GM21390 (cell line): ENCODE data around the gene VWF.

Source experiments
- ATAC-seq: cut with Tn5 transposase; IDR thresholded peaks from one replicate; pipeline ENCODE4 v1.9.1; 2021; ENCODE audit not compliant: unreplicated experiment

Gene VWF

DNA sequence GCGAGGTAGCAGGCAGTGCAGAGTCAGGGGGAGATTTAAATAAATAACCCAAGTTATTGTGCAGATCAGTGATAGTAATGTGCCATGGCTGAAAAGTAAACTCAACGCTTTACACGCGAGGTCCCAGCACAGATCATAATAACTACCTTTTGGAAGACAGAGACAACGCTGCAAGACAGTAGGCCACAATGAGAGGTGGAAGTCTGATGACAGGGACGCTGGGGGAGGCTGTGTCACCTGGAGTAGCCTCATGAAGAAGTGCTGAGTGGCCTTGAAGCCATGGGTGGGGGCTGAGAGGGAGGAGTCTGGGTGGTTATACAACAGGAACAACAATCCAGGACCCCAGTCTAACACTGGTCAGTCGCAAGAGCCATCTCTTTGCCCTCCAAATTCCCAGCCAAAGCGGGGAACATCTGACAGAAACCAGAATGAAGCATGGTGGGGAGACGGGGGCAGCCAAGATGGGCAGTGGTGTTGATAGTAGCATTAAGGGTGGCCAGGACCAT, 207.6 kb downstream of the VWF start:
- ATAC-seq, result no peak

DNA sequence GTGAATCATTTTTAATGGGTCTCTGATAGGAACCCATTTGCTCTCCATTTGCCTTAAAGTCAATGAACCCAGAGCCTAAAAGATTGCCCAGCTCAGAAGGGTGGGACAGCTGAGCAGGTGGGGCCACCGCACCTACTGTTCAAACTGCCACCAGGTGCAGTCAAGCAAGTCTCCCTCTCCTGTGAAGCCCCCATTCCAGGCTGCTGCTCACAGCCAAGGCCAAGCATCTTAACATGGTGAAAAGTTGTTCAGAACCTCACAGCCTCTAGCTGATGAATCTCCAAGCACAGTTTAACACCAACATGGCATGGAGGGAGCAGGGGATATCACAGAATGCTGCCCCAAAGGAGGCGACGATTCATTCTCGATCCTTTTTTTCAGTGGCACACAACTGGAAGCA, 209.0 kb downstream of the VWF start:
- no peak for ATAC-seq

DNA sequence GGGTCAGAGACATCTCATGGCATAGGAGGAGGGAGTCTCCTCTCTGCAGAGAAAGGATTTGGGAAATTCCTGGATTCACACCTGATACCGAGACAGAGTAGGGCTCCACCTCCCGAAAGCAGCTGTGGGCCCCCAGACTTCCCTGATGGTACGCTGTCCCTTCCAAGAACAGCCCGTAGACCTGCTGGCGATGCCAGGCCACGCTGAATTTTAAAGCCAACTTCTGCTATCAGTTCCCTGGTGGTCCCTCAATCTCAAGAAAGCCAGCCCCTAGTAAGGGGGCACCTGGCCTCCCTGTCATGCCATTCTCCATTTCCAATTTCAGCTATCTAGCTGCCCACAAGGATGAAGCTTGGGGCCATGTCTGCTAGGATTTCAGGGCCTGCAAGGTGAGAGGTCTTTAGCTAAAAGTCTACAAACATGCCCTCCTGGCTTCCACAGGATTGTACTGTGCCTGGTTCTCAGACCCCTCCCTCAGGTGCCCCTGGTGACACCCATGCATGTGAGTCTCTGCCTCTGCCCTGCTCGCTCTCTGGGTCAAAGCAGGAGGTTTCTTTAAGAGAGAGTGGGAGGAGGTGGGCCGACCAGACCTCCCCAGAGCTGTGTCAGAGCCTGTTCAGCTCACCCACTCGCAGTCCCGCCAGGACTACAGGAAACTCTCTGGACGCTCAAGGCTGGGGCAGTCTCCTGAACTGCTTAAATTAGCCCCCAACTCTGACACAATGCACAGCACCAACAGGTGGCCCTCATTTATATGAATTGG, 209.9 kb downstream of the VWF start:
- no peak for ATAC-seq

DNA sequence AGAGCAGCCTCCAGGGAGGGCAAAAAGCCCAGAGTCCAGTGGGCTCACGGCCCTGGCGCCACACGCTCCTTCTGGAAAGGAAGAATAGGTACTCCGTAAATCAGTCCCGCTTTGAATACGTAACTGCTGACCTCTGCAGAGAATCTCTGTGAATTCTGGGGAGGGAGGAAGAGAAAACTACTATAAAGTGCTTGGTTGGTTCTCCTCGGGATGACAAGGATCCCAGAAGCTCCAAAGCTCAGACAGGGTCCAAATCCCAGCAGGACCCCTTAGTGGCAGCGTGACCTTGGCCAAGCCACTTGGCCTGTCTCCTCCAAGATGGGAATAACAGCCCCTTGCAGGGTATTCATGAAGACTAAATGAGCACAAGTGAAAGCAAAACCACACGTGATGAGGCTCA, 211.1 kb downstream of the VWF start:
- no peak for ATAC-seq

DNA sequence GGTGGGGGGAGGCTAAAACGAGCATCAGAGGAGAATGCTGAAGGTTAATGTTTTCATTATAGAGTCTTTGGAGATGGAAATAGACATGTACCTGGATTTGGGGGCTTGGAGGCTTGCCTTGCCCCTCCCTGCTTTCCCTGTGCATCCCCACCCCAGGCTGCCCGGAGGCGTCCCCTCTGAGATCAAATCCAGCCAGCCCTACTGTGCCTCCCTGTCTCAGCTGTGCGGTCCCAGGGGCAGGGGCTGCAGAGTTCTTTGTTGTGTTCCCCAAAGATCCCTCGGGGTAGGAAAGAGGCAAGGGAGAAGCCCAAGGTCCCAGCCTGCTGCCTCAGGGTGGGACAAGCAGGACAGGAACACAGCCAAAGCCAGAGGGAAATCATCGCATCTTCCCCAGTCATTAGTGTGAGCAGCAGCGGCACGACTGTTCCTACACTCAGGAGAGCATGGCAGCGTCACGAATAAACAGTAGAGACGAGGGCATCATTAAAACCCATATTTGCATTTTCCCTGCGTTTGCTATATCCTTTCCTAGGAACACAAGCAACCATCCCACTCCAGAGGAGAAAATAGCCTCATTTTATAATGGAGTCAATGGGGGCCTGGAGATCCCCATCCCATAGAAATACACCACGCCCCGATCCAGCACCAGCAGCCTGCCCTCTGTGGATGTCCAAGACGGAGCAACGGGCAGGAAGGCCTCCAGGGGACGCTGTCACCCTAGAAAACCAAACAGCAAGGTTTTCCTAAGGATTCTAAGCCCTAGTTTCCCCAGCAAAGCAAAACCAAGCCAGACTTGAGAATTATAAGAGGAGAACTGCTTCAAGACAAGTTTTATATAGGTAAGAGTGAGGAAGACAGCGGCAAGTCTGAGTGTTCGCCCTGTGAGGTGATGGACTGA, 211.8 kb downstream of the VWF start:
- ATAC-seq, result no peak

DNA sequence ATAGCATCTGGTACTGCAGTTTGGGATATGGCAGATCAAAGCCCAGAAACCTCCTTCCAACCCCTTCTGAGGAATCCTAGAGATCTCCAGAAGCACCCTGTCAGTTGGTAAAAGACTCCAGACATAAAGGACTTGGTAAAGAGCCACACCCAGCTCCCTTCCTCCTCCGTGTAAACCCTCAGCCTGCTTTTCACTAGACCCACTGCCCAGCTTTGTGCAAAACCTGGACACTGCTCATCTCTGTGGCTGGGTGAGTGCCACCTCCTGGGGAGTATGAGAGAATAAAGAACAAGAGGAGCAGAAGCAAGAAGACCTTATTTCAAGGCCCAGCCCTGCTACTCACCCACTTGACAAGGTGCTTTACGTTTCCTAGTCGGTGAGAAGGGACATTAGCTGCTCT, 212.5 kb downstream of the VWF start:
- no peak for ATAC-seq

DNA sequence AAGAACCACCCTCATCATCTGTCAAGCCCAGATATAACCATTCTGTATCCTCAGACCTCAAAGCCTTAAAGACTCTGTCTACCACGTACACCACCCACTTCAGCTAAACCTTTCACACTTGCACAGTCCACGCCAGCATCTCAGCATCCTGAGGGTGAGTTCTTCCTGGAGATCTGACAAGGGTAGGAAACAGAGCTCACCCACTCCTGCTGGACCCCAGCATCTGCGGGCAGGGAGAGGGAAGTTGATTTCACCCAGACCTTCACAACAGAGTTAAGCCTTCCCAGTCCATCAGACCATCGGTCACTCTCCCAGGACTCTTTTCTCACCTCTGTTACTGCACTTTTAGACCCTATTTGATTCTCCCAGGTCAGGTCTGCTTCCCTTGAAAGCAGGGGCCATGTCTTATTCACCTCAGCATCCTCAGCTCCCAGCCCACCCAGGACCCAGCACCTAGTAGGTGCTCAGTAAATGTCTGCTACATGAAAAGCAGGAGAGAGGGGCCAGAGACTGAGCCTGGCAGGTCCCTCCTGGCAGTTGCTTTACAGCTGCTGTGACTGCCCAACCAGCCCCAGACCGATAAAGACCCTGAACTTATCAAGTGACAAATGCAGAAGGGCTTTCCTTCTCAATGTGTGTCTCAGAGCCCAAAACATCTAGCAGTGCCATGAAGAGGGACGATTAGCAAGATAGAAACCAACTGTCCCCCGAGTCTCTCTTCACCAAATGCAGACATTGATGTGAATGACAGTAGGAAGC, 213.5 kb downstream of the VWF start:
- no peak for ATAC-seq

DNA sequence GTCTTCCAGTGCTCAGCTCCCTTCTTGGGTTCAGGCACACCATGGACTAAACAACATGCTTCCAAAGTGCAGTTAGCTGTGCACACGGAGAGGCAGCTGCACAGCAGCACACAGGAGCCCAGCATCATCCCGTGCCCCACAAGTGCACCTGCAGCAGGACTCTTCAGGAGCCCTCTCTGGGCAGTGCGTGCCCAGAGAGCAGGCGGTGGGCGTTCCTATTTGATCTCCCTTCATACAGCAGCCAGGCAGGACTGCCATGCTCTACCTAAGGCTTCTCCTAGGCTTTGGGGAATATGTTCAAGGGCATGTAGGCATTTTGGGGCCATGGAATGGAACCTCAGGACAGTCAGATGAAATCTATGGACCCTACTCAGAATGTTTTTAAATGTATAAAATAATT, 214.9 kb downstream of the VWF start:
- no peak for ATAC-seq

DNA sequence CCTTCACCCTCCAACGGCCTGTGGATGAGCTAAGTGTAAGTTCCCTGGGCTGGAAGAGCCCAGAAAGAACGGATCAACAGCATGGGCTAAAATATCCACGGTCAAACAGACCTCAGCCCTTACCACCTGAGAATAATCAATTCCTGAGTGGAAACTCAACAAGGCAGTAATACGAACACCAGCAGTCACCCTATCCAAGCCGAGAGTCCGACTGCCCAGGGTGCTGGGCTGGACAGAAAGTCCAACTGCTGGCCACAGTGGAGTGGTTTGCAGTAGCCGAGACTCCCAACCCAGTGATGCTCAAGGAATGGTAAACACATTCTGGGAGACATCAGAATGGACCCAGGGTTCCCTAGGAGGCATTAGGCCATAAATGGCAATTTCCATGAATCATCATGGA, 216.2 kb downstream of the VWF start:
- no peak for ATAC-seq

DNA sequence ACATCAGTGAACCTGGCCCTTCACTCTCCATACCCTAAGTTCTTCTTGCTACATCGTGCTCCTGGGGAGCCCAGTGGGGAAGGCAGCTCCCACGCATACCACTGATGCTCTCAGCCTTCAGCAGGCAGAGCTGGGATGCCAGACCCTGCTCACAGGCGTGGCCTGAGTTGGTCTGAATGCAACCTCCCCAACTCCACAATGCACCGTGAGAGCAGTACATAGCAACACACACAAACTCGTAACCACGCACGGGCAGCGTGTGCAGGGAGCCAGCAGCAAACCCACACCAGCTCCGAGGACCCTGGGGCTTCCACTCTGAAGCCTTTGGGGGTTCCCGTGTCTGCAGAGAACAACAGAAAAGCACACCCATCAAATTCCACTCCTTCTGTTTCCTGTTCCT, 216.7 kb downstream of the VWF start:
- ATAC-seq, result no peak

DNA sequence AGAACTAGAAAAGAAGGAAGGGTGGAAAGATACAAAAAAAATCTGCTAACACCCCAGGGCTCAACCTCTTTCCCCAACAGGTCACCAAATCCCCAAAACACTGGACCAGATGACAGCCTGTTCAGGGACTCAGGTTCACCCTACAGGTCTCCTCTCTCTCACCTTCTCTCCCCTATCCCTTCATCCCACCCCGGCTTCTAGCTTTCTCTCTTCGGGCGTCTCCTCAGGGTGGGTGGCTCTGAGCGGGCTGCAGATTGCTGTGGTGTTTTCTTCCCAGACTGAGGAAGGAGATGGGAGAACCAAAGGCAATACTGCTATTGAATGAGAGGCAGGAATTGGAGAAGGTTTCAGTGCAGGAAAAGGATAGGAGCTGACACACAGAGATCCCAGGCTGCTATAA, 218.7 kb downstream of the VWF start:
- no peak for ATAC-seq

DNA sequence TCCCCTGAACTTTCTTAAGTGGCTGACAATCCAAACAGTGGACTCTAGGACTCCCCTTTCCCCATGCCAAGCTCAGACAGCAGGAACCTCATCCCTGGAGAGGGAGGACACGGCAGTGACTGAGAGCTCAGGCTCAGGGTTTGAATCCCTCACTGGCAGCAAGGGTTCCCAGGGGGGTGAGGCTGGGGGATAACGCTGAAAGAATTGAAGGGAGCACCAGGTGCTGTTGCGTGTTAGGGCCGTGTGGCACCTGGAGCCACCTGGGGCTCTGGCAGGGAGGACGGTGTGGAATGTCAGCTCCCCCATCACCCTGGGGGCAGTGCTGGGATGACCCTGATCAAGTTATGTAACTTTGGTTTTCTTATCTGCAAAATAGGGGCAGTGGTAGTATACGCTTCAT, 219.5 kb downstream of the VWF start:
- ATAC-seq, result no peak

DNA sequence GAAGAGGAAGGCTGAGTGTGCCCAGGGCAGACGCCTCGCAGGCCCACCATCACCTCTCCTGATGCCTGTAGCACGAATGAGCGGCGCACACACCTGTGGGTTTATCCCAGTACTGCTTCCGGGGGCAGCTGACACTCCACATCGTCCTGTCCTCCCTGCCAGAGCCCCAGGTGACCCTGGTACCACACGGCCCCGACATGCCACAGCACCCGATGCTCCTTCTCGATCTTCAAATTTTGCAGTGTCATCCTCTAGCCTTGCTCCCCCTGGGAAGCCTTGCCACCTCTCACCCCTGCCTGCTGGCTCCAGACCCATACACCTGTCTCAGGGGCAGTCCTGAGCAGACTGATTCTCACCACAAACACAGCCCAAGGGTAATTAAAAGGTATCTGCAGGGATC, 220.0 kb downstream of the VWF start:
- ATAC-seq, result no peak

DNA sequence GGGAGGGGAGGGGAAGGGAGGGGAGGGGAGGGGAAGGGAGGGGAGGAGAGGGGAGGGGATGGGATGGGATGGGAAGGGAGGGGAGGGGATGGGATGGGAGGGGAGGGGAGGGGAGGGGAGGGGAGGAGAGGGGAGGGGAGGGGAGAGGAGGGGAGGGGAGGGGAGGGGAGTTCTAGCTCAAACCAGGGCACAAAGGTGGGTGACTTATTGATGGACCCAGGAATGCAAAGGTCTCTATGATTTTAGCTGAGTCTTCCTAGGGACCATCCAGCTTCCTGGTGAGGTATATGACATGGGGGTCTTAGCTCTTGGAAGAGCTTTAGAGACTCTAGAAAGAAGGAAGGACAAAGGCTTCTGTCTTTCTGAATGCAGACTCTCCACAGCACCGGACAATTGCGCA, 221.7 kb downstream of the VWF start:
- no peak for ATAC-seq

DNA sequence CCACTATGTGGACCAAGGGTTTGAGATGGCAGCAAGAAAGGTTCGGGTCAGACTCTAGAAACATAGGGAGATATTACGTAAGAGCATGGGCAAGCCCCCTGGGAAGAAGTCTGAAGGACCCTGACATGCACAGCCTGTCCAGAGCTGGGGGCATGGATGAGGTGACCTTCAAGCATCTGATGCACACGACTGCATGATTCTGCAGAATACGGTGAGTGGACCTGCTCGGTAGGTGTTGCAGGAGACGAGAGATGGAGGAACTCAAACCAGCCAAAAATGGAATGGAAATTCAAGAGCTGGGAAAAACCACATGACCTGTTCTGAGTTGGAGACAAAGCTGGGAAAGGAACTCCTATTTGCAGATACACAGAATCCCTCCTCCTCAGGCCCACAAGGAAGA, 223.1 kb downstream of the VWF start:
- no peak for ATAC-seq

DNA sequence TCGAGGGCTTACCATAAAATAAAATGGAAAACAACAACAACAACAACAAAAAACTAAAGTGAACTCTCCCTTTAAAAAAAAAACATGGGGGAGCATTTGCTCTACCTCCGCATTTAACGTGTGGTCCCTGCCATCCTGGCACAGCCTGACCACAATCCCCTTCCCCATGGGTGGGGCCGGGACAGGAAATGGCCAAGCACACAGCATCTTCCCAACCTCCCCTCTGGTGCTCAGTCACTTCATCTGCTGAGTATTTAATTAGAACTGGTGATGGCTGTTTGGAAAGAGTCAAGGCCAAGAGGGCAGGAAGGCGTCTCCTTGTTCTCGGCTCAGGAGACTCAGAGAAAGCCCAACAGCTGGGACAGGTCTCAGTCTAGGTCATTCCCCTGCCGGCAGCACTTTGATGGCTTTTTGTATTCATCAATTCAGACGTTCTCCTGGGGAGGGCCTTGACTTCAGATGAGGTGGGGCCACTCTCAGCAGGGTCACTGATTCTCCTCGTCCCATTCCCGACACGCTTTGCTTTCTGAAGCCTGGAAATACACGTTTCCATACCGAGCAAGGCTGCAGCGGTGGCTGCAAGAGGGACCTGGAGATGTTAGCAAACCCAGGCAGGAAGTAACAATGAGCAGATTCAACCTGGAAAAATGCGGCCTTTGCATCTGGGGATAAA, 223.8 kb downstream of the VWF start:
- ATAC-seq, result no peak

DNA sequence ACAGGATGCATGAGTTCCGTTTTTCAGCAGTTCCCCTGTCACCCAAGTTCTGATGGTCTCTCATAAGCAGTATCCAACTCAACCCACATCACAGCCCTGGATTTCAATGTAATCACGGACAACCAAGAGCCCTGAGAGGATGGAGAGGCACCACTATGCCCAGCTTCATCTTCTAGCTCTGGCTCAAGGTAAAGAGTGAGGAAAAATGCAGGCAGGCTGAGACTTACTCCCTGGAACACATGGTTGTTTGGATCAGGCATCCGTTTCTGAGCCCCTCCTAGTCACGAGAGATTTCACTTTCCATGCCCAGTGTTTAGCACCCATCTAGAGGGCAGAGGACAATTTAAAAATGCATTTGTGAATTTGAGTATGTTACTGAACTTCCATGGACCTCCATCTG, 224.4 kb downstream of the VWF start:
- no peak for ATAC-seq

DNA sequence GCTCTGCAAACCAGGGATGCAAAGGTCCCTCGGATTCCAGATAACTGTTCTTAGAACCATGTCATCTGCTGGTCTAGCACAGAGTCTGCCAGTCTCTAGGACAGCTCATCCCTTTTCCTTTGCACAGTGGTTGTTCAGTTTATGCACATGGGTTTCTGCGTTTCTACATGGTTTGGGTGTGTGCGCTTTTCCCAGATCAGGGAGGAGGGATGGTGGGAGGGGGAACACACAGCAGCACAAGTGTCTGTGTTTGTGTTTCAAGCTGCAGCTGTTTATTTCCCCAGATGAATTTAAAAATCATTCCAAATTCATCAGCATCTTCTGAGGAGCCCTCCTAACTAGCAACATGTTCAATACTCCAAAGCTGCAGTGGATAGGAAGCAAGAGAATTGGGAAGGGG, 224.8 kb downstream of the VWF start:
- no peak for ATAC-seq

DNA sequence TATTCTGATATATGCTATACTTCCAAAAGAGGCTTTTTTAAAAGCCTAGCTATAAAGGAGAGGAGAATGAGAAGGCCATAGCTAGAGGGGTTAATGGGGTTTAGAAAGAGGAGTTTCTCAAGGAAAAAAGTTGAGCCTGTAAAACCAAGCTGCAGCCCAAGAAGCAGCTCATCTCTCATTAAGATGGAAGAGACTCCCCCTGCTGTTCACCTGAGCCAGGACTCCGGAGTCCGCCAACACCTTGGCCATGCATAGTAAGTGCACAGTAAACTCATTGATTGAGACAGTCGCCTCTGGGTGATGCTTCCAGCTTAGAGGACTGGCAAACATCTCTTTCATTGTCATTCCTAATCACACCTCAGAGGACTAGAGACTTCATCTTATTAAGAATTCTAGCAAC, 225.6 kb downstream of the VWF start:
- no peak for ATAC-seq
